Measurements from ENCODE around the gene HSPA1L. TPM values are rescaled to one million over a fixed set of nuclear protein-coding genes. Genes with fewer than 3 reads are reported as not detected.

HSPA1L gene
- total RNA-seq, 1 experiment from 2014 or later: 0.86 TPM

GRCh38 chr6:31837369-31838113, 22.5 kb upstream of the HSPA1L start:
- intact Hi-C loops (cut with micrococcal nuclease; ENCODE audit: unreplicated experiment): no loop called here
- peak overlapping the region; percentile 99 for H3K27ac Mint-ChIP-seq (ENCODE audit: unreplicated experiment)
- TF ChIP-seq, protein P1, sequence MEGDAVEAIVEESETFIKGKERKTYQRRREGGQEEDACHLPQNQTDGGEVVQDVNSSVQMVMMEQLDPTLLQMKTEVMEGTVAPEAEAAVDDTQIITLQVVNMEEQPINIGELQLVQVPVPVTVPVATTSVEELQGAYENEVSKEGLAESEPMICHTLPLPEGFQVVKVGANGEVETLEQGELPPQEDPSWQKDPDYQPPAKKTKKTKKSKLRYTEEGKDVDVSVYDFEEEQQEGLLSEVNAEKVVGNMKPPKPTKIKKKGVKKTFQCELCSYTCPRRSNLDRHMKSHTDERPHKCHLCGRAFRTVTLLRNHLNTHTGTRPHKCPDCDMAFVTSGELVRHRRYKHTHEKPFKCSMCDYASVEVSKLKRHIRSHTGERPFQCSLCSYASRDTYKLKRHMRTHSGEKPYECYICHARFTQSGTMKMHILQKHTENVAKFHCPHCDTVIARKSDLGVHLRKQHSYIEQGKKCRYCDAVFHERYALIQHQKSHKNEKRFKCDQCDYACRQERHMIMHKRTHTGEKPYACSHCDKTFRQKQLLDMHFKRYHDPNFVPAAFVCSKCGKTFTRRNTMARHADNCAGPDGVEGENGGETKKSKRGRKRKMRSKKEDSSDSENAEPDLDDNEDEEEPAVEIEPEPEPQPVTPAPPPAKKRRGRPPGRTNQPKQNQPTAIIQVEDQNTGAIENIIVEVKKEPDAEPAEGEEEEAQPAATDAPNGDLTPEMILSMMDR (IDR thresholded peaks at IDR 0.05; ENCODE audit: insufficient read depth in 1 of 2, low read depth in 1 of 2, low read length in 1 of 2, severe bottlenecking in 1 of 2, unreplicated experiment in 1 of 2): no peak
- H3K36me3 Mint-ChIP-seq (ENCODE audit: insufficient read depth, unreplicated experiment): peaks cover 83% of the 10 kb centered on the region
- H3K9me3 Mint-ChIP-seq (ENCODE audit: unreplicated experiment): no peaks in the 10 kb centered on the region
- Histone ChIP-seq H3K9me3 (no peaks in the 10 kb centered on the region), H3K36me3 (ENCODE audit: control insufficient read depth, insufficient read depth, low read length) (peaks cover 9% of the 10 kb centered on the region), H3K4me3 (ENCODE audit: low read depth, low read length) (peak overlapping the region; percentile 86; the same call in 1 of the 2 replicates), H3K27me3 (replicated peaks; ENCODE audit: control insufficient read depth, insufficient read depth, low read length) (no peaks in the 10 kb centered on the region), H3K4me1 (peaks cover 13% of the 10 kb centered on the region)
- ChIA-PET POLR2A (interaction anchor here (0.5 kb wide), 1 partner anchor 60 kb away, joined by 4 read pairs; the partner anchor contains the start of gene EHMT2), CTCF (no interaction called here)
- no TSS peak for BruUV-seq (replicated peaks)
- DNase-seq: no peak
- H3K4me3 Mint-ChIP-seq (ENCODE audit: unreplicated experiment): peak overlapping the region; percentile 96
- H3K4me1 Mint-ChIP-seq (ENCODE audit: low read depth, unreplicated experiment): peaks cover 18% of the 10 kb centered on the region
- H3K27me3 Mint-ChIP-seq (ENCODE audit: insufficient read depth, unreplicated experiment): no peaks in the 10 kb centered on the region

DNA sequence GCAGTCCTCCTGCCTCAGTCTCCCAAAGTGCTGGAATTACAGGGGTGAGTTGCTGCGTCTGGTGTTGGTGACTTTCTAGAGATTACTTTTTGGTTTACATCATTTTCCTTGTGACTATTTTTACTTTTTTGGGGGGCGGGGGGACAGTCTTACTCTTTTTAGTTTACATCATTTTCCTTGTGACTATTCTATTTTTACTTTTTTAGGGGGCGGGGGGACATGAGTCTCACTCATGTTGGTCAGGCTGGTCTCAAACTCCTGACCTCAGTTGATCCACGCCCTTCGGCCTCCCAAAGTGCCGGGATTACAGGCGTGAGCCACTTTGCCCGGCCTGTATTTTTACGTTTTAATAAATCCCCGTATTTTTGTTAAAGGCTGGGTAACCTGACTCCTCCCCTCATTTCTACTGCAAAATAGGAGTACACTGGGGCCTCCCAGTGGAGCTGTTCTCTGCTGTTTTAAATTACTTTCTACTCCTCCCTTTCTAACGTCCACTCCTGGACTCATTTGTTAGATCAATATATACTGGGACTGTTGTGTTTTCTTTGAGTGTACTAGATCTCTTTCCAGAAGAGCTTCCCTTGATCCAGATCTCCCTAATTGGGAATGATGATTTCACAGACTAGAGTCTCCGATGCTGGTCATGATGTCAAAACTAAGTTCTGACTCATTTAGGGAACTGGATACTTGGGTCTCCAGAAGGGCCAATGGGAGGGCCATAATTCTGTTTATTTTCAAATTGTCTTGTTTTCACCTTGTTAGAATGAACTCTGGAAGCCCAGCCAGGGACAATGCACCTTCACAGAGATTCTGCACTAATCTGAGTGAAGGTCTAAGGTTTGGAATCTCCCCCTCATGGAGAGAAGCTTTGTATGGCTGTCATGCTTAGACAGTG, 21.6 kb upstream of the HSPA1L start:
- CTCF ChIA-PET: no interaction called here
- TF ChIP-seq, protein P1 (IDR thresholded peaks at IDR 0.05; ENCODE audit: insufficient read depth in 1 of 2, low read depth in 1 of 2, low read length in 1 of 2, severe bottlenecking in 1 of 2, unreplicated experiment in 1 of 2): no peak
- H3K9me3 Mint-ChIP-seq (ENCODE audit: unreplicated experiment): no peaks in the 10 kb centered on the region
- H3K27ac Mint-ChIP-seq (ENCODE audit: unreplicated experiment): peak overlapping the region; percentile 99
- no peaks in the 10 kb centered on the region for H3K27me3 Mint-ChIP-seq (ENCODE audit: insufficient read depth, unreplicated experiment)
- POLR2A ChIA-PET: interaction anchor here (1.1 kb wide), 1 partner anchor 10 kb away, joined by 3 read pairs; no protein-coding TSS in a partner anchor
- intact Hi-C loops (cut with micrococcal nuclease; ENCODE audit: unreplicated experiment): no loop called here
- Histone ChIP-seq H3K4me3 (ENCODE audit: low read depth, low read length) (peak overlapping the region; percentile 86), H3K36me3 (ENCODE audit: control insufficient read depth, insufficient read depth, low read length) (peaks cover 9% of the 10 kb centered on the region), H3K27me3 (replicated peaks; ENCODE audit: control insufficient read depth, insufficient read depth, low read length) (no peaks in the 10 kb centered on the region), H3K9me3 (no peaks in the 10 kb centered on the region), H3K4me1 (peaks cover 13% of the 10 kb centered on the region)
- H3K36me3 Mint-ChIP-seq (ENCODE audit: insufficient read depth, unreplicated experiment): peaks cover 74% of the 10 kb centered on the region
- BruUV-seq (replicated peaks): no TSS peak
- H3K4me3 Mint-ChIP-seq (ENCODE audit: unreplicated experiment): peak overlapping the region; percentile 96
- H3K4me1 Mint-ChIP-seq (ENCODE audit: low read depth, unreplicated experiment): peaks cover 18% of the 10 kb centered on the region
- DNase-seq: no peak

DNA sequence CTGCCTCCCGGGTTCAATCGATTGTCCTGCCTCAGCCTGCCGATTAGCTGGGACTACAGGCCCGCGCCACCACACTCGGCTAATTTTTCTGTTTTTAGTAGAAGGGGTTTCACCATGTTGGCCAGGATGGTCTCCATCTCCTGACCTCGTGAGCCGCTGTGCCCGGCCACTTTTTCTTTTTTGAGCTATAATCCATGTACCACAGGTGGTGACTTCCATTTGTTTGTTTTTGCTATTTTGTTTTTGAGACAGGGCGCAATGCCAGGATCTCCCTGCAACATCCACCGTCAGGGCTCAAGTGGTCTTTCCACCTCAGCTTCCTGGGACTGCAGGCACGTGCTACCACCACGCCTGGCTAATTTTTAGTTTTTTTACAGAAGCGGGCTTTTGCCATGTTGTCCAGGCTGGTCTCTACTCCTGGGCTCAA, 21.0 kb upstream of the HSPA1L start:
- Mint-ChIP-seq H3K4me3 (ENCODE audit: unreplicated experiment) (peak overlapping the region; percentile 96), H3K4me1 (ENCODE audit: low read depth, unreplicated experiment) (peaks cover 18% of the 10 kb centered on the region), H3K27ac (ENCODE audit: unreplicated experiment) (peak overlapping the region; percentile 99), H3K36me3 (ENCODE audit: insufficient read depth, unreplicated experiment) (peaks cover 68% of the 10 kb centered on the region), H3K27me3 (ENCODE audit: insufficient read depth, unreplicated experiment) (no peaks in the 10 kb centered on the region), H3K9me3 (ENCODE audit: unreplicated experiment) (no peaks in the 10 kb centered on the region)
- peaks cover 9% of the 10 kb centered on the region for H3K36me3 ChIP-seq (ENCODE audit: control insufficient read depth, insufficient read depth, low read length)
- CTCF ChIA-PET: no interaction called here
- BruUV-seq (replicated peaks): no TSS peak
- intact Hi-C loops (cut with micrococcal nuclease; ENCODE audit: unreplicated experiment): no loop called here
- no peaks in the 10 kb centered on the region for H3K9me3 ChIP-seq
- H3K4me1 ChIP-seq: peaks cover 13% of the 10 kb centered on the region
- peak overlapping the region; percentile 86 for H3K4me3 ChIP-seq (ENCODE audit: low read depth, low read length)
- TF ChIP-seq, protein P1 (IDR thresholded peaks at IDR 0.05; ENCODE audit: insufficient read depth in 1 of 2, low read depth in 1 of 2, low read length in 1 of 2, severe bottlenecking in 1 of 2, unreplicated experiment in 1 of 2): no peak
- POLR2A ChIA-PET: interaction anchor here (1.1 kb wide), 1 partner anchor 9 kb away, joined by 3 read pairs; no protein-coding TSS in a partner anchor
- DNase-seq: no peak
- no peaks in the 10 kb centered on the region for H3K27me3 ChIP-seq (replicated peaks; ENCODE audit: control insufficient read depth, insufficient read depth, low read length)
